ENCODE results near the gene KCNK18.

GRCh38 chr10:117212176-117212575 lies 14.9 kb downstream of the KCNK18 start:
- no peak for TF ChIP-seq POLR2AphosphoS5 (IDR thresholded peaks at IDR 0.05; ENCODE audit: low read depth, low read length)
- TF ChIP-seq POLR2A (IDR thresholded peaks at IDR 0.05; ENCODE audit: low read depth, low read length) = no peak
- TF ChIP-seq TAF1 (IDR thresholded peaks at IDR 0.05; ENCODE audit: borderline replicate concordance, low read depth, low read length) = no peak
